ENCODE results near the gene THOC2. TPM values are rescaled to one million over a fixed set of nuclear protein-coding genes. Genes with fewer than 3 reads are reported as not detected.

THOC2 gene
- total and polyA plus RNA-seq, 2 of the 8 experiments (the other 6 are each of a cell fraction or from before 2014, with no cell fraction given) = 32.7 to 68.8 TPM

- TF ChIP-seq HDAC2 (IDR thresholded peaks at IDR 0.05; ENCODE audit: borderline replicate concordance in 1 of 2, low read depth in 2 of 2, low read length in 2 of 2) = no peak
- TF ChIP-seq CREB1 (IDR thresholded peaks at IDR 0.05) = no peak
Observed at GRCh38 chrX:123590842-123591486, 141.9 kb downstream of the THOC2 start (continued).
